ENCODE results near the gene SAV1. TPM values are rescaled to one million over a fixed set of nuclear protein-coding genes. Genes with fewer than 3 reads are reported as not detected.

Gene SAV1
- total RNA-seq, 1 donor from 2014 or later: 24.1 TPM

DNA sequence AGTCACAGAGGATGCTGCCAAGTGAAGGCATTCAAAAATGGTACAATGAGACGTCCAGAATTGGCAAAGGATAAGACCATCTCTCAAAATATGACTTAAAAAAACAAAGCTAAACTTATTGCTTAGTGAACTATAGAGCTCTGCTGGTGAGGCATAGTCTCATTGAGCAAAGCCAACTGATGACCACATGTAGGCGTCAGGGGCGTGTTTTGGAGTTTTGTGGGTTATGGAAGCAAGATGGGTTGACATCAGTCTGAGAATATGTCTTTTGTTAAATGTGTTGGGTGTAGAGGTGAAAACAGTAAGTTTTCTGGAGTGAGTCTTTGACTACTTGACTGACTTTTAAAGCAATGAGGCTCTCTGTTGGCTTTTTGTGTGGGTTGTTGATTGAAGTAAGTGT lies 60.9 kb downstream of the SAV1 start:
- DNase-seq (ENCODE audit: low spot score): no peak

- no peak for DNase-seq (ENCODE audit: low spot score)
These were observed 61.6 kb downstream of the SAV1 start for GRCh38 chr14:50606468-50606867.

- no peak for DNase-seq (ENCODE audit: low spot score)
These were observed 62.3 kb downstream of the SAV1 start for GRCh38 chr14:50605766-50606165.

- no peak for DNase-seq (ENCODE audit: low spot score)
These were observed 64.5 kb downstream of the SAV1 start for GRCh38 chr14:50603565-50603964.

- DNase-seq (ENCODE audit: low spot score): no peak
These were observed 66.1 kb downstream of the SAV1 start for GRCh38 chr14:50602035-50602434.

- DNase-seq (ENCODE audit: low spot score): no peak
These were observed 66.7 kb downstream of the SAV1 start for GRCh38 chr14:50601394-50601793.

DNA sequence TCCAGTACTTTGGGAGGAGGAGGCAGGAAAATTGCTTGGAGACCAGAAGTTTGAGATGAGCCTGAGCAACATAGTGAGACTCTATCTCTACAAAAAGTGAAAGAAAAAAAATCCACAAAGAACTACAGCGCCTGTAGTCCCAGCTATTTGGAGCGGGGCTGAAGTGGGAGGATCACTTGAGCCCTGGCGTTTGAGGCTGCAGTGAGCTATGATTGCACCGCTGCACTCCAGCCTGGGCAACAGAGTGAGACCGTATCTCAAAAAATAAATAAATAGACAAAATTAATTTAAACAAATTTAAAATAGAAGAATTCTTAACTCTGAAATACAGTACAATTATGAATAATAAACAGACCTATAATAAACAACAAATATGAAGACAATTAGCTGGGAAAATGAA lies 67.3 kb downstream of the SAV1 start:
- DNase-seq (ENCODE audit: low spot score): no peak

DNA sequence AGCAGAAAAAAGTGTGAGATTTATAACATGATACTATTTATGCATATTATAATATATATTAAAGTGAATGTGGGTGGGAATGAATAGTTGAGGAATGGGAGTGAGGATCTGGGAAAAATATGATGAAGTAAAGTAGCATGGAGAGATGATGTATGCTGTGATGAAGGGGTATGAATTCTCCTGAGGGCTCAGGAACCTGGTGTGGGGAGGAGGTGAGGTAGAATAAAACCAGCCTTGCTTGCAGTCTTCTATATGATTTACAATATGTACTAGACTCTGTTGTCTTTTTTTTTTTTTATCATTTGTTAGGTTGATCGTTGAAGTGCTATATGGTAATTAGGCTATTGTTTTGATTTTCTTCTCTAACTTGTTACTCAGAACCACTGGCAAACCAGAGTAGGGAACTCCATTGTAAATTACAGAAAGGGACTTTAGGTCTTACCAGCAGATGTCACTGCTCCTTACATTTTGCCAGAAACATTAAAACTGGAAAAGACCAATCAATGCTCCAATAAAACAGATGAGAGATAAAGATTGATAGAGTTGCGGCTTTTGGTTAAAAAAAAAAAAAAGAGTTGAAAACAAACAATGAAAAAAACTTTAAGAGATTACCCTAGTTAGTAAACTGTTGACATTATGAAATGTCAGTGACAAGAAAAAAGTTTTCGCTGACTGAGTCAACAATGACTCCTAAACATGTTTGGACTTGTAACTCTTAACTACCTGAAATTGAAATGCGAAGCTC lies 68.2 kb downstream of the SAV1 start:
- no peak for DNase-seq (ENCODE audit: low spot score)

DNA sequence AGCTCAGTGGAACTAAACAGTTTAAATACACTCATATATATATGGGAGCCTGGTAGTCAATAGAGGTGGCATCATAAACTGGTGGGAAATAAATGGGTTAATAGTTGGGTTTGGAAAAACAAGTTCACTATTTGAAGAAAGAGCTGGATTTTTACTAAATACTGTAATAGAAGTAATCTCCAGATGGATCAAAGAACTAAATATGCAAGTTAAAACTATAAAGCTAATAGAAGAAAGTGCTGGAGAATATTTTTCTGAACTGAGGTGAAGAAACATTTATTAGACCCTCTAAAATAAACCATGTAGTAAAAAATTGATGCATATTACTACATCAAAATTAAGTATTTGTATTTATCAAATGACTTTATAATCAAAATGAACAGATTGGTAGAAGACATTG lies 69.3 kb downstream of the SAV1 start:
- DNase-seq (ENCODE audit: low spot score): no peak

DNA sequence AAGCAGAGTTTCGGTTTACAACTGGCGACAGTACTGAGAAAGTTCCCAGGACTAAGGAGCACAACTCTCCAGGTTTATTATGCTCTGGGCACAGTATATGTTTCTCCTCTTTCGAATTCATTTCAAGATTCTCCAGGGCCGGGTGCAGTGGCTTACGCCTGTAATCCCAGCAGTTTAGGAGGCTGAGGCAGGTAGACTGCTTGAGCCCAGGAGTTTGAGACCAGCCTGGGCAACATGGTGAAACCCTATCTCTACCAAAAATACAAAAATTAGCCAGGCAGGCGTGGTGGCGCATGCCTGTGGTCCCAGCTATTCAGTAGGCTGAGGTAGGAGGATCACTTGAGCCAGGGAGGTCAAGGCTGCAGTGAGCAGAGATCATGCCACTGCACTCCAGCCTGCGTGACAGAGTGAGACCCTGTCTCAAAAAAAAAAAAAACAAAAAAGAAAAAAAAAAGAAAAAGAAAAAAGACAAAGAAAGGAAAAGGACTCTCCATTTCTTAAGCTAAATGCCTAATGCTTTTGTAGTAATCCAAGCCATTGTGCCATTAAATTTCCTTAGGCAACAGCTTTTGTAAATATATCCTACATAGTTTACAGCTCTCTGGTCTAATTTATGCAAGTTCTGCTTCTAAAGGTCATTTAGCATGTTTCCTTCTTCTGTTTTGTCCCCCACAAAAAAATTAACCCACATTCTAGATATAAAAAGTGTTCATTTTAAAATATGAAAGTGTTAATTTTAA lies 73.4 kb downstream of the SAV1 start:
- DNase-seq (ENCODE audit: low spot score): no peak

DNA sequence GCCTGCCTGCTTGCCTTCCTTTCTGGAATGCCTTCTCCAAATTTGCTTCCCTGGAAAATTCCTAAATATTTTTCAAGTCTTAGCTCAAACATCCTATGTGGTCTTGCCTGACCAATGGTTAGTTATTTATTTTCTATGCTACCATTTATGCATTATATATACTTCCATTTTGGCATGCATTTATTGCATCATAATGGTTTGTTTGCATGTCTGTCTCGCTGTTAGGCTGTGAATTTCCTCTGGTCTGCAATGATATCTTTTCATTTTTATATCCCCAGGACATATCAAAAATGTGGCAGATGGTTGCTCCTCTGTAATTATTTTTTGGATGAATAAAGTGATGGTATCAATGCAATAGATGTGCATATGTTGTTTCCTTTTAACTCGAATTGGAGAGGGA lies 77.6 kb downstream of the SAV1 start:
- no peak for DNase-seq (ENCODE audit: low spot score)

Other genes with a start within 250 kb of the SAV1 start
- gene MAP4K5, start 135.7 kb downstream of the SAV1 start, total RNA-seq: 50.9 TPM
- 7.2 TPM for gene ATL1, start 108.2 kb downstream of the SAV1 start, total RNA-seq
- gene NIN, start 162.9 kb upstream of the SAV1 start, total RNA-seq: 28.3 TPM
- 1.0 TPM for gene ABHD12B, start 203.7 kb upstream of the SAV1 start, total RNA-seq